Nephron progenitor cell (in vitro differentiated cells): ENCODE data around the gene GTF2A1.

Experiments
- DNase-seq: peaks from one replicate; pipeline ENCODE4 v3.0.0; 2021
- H3K27ac Mint-ChIP-seq: 2 replicates; pipeline ENCODE4 v1.8.0; 2021; ENCODE audit warnings: mild to moderate bottlenecking, moderate library complexity, mixed read lengths
- H3K27me3 Mint-ChIP-seq: 2 replicates; pipeline ENCODE4 v1.8.0; 2021; ENCODE audit warnings: mild to moderate bottlenecking, low read depth, mixed read lengths; ENCODE audit not compliant: poor library complexity
- H3K36me3 Mint-ChIP-seq: 2 replicates; pipeline ENCODE4 v1.8.0; 2021; ENCODE audit warnings: low read depth, mixed read lengths
- H3K4me1 Mint-ChIP-seq: 2 replicates; pipeline ENCODE4 v1.8.0; 2021; ENCODE audit warnings: mixed read lengths
- H3K4me3 Mint-ChIP-seq: 2 replicates; pipeline ENCODE4 v1.8.0; 2021; ENCODE audit warnings: mild to moderate bottlenecking, moderate library complexity, mixed read lengths
- H3K9me3 Mint-ChIP-seq: 2 replicates; pipeline ENCODE4 v1.8.0; 2021; ENCODE audit warnings: mild to moderate bottlenecking, moderate library complexity, mixed read lengths
- CTCF ChIP-seq: fragments of 200-600 bp; sonication (generic); IDR thresholded peaks from 2 replicates; pipeline ENCODE4 v1.5.0; 2021; ENCODE audit warnings: antibody characterized with exemption

The GTF2A1 gene

GRCh38 chr14:81264671-81265070, 43.9 kb upstream of the GTF2A1 start:
- H3K4me1 Mint-ChIP-seq = peaks cover 21% of the 10 kb centered on the region
- no peaks in the 10 kb centered on the region for H3K27me3 Mint-ChIP-seq
- H3K27ac Mint-ChIP-seq = no peak overlapping the region
- no peak overlapping the region for H3K4me3 Mint-ChIP-seq
- peaks cover 6% of the 10 kb centered on the region for H3K36me3 Mint-ChIP-seq
- no peak for DNase-seq
- TF ChIP-seq CTCF = no peak
- no peaks in the 10 kb centered on the region for H3K9me3 Mint-ChIP-seq

DNA sequence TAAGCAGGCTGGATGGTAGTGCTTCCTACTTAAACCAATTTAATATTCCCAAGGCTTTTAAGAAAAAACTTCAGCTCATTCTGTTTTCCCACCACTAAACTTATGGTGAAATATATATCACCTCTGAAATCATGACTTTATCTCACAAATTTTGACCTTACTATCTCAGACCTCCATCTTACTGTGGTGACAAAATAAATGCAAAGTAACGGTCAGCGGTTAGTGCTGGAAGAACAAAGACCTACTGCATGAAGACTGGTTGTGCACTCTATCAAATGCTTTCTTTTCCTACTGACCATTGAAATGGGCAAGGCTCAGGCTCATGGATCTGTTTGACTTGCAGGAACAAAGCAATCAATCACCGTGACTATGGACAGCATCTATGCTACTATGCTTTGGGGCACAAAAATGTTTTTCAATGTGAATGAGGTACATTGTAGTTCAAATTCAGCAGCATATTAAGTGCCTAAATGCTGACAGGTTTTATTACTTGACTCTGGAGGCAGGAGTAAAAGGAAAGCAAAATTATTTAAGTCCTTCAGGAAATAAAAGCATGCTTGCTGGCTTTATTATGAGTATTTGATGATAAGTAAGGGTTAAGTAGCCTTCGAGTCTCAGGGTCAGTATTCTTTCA, 43.1 kb upstream of the GTF2A1 start:
- no peak overlapping the region for H3K4me3 Mint-ChIP-seq
- peaks cover 13% of the 10 kb centered on the region for H3K4me1 Mint-ChIP-seq
- no peaks in the 10 kb centered on the region for H3K27me3 Mint-ChIP-seq
- no peak overlapping the region for H3K27ac Mint-ChIP-seq
- DNase-seq = no peak
- H3K9me3 Mint-ChIP-seq = no peaks in the 10 kb centered on the region
- TF ChIP-seq CTCF = no peak
- peaks cover 10% of the 10 kb centered on the region for H3K36me3 Mint-ChIP-seq

- no peak overlapping the region for H3K4me3 Mint-ChIP-seq
- H3K9me3 Mint-ChIP-seq = no peaks in the 10 kb centered on the region
- no peak for TF ChIP-seq CTCF
- H3K4me1 Mint-ChIP-seq = peaks cover 6% of the 10 kb centered on the region
- H3K27me3 Mint-ChIP-seq = no peaks in the 10 kb centered on the region
- no peak for DNase-seq
- no peak overlapping the region for H3K27ac Mint-ChIP-seq
- peaks cover 10% of the 10 kb centered on the region for H3K36me3 Mint-ChIP-seq
Measured at GRCh38 chr14:81261176-81261575, 40.4 kb upstream of the GTF2A1 start.

GRCh38 chr14:81260732-81261131, 40.0 kb upstream of the GTF2A1 start:
- H3K36me3 Mint-ChIP-seq = peaks cover 10% of the 10 kb centered on the region
- no peak overlapping the region for H3K4me3 Mint-ChIP-seq
- no peaks in the 10 kb centered on the region for H3K9me3 Mint-ChIP-seq
- peaks cover 9% of the 10 kb centered on the region for H3K4me1 Mint-ChIP-seq
- TF ChIP-seq CTCF = no peak
- H3K27ac Mint-ChIP-seq = no peak overlapping the region
- H3K27me3 Mint-ChIP-seq = no peaks in the 10 kb centered on the region
- DNase-seq = no peak

DNA sequence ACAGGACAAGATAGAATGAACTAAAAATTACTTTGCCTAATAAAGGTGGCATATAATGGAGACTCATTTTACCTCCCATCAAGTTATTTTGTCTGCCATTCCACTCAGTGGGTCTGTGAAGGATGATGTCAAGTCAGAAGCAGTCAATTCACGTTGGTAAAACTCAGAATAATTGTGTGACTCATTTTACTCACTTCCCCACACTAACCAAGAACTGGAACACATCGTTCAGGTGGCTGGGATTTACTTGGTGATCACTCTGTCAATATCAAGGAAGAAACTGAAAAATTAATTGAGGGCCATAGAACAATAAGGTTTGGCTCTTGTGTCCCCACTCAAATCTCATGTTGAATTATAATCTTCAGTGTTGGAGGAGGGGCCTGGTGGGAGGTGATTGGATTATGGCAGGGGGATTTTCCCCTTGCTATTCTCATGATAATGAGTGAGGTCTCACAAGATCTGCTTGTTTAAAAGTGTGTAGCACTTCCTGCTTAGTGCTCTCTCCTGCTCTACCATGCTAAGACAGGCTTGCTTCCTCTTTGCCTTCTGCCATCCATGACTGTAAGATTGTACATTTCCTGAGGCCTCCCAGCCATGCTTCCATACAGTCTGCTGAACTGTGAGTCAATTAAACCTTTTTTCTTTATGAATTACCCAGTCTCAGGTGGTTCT, 35.7 kb upstream of the GTF2A1 start:
- Mint-ChIP-seq H3K27me3 (no peaks in the 10 kb centered on the region), H3K4me1 (peaks cover 11% of the 10 kb centered on the region), H3K9me3 (no peaks in the 10 kb centered on the region), H3K4me3 (no peak overlapping the region), H3K27ac (peak overlapping the region; percentile 49), H3K36me3 (peaks cover 10% of the 10 kb centered on the region)
- no peak for DNase-seq
- TF ChIP-seq CTCF = no peak

GRCh38 chr14:81252278-81252677, 31.5 kb upstream of the GTF2A1 start:
- H3K9me3 Mint-ChIP-seq = no peaks in the 10 kb centered on the region
- H3K4me3 Mint-ChIP-seq = no peak overlapping the region
- no peaks in the 10 kb centered on the region for H3K27me3 Mint-ChIP-seq
- H3K4me1 Mint-ChIP-seq = peaks cover 11% of the 10 kb centered on the region
- H3K36me3 Mint-ChIP-seq = no peaks in the 10 kb centered on the region
- no peak for TF ChIP-seq CTCF
- H3K27ac Mint-ChIP-seq = no peak overlapping the region
- no peak for DNase-seq
